ENCODE results near the gene C8B.

The C8B gene

GRCh38 chr1:56986397-56986796 lies 20.6 kb upstream of the C8B start:
- no peak overlapping the region for H2AFZ ChIP-seq (ENCODE audit: low read depth, low read length, severe bottlenecking)
- no peaks in the 10 kb centered on the region for H3K9me3 ChIP-seq (ENCODE audit: insufficient read depth, low read length)
- H4K20me1 ChIP-seq (ENCODE audit: low read depth, low read length) = no peaks in the 10 kb centered on the region
- no peaks in the 10 kb centered on the region for H3K79me2 ChIP-seq (ENCODE audit: insufficient read depth, low read length)
- H3K4me2 ChIP-seq (ENCODE audit: low read depth, low read length, poor library complexity, severe bottlenecking) = no peak overlapping the region
- TF ChIP-seq EZH2phosphoT487 (conservative IDR thresholded peaks at IDR 0.05; ENCODE audit: low read length) = no peak
- no peak for TF ChIP-seq CTCF (IDR thresholded peaks at IDR 0.05; ENCODE audit: insufficient read depth, low read length, poor library complexity, severe bottlenecking)
- H3K9ac ChIP-seq (ENCODE audit: low read length) = no peak overlapping the region
- H3K9me2 ChIP-seq (replicated peaks; ENCODE audit: insufficient read depth, low read length) = no peaks in the 10 kb centered on the region
- no peak overlapping the region for H3K27ac ChIP-seq (ENCODE audit: low read depth, low read length)
- H3K4me3 ChIP-seq (ENCODE audit: insufficient read depth, low read length, poor library complexity, severe bottlenecking) = no peak overlapping the region
- no peaks in the 10 kb centered on the region for H3F3A ChIP-seq (ENCODE audit: insufficient read depth)
- no peaks in the 10 kb centered on the region for H3K36me3 ChIP-seq (ENCODE audit: low read length)
- no peaks in the 10 kb centered on the region for H3K27me3 ChIP-seq (ENCODE audit: low read length)

- TF ChIP-seq CTCF (IDR thresholded peaks at IDR 0.05; ENCODE audit: insufficient read depth, low read length, poor library complexity, severe bottlenecking) = no peak
- TF ChIP-seq EZH2phosphoT487 (conservative IDR thresholded peaks at IDR 0.05; ENCODE audit: low read length) = no peak
- Histone ChIP-seq H3K9me2 (replicated peaks; ENCODE audit: insufficient read depth, low read length) (no peaks in the 10 kb centered on the region), H3K9ac (ENCODE audit: low read length) (no peak overlapping the region), H3K27ac (ENCODE audit: low read depth, low read length) (no peak overlapping the region), H3F3A (ENCODE audit: insufficient read depth) (no peaks in the 10 kb centered on the region), H3K4me3 (ENCODE audit: insufficient read depth, low read length, poor library complexity, severe bottlenecking) (no peak overlapping the region), H3K4me2 (ENCODE audit: low read depth, low read length, poor library complexity, severe bottlenecking) (no peak overlapping the region), H3K9me3 (ENCODE audit: insufficient read depth, low read length) (no peaks in the 10 kb centered on the region), H3K36me3 (ENCODE audit: low read length) (no peaks in the 10 kb centered on the region), H4K20me1 (ENCODE audit: low read depth, low read length) (no peaks in the 10 kb centered on the region), H2AFZ (ENCODE audit: low read depth, low read length, severe bottlenecking) (no peak overlapping the region), H3K79me2 (ENCODE audit: insufficient read depth, low read length) (no peaks in the 10 kb centered on the region), H3K27me3 (ENCODE audit: low read length) (no peaks in the 10 kb centered on the region)
These were observed 20.0 kb upstream of the C8B start for GRCh38 chr1:56985857-56986256.

GRCh38 chr1:56983484-56983883 lies 17.7 kb upstream of the C8B start:
- Histone ChIP-seq H3K9ac (ENCODE audit: low read length) (no peak overlapping the region), H3K27ac (ENCODE audit: low read depth, low read length) (no peak overlapping the region), H2AFZ (ENCODE audit: low read depth, low read length, severe bottlenecking) (no peak overlapping the region), H3K9me3 (ENCODE audit: insufficient read depth, low read length) (no peaks in the 10 kb centered on the region), H3K79me2 (ENCODE audit: insufficient read depth, low read length) (no peaks in the 10 kb centered on the region), H4K20me1 (ENCODE audit: low read depth, low read length) (no peaks in the 10 kb centered on the region), H3K4me3 (ENCODE audit: insufficient read depth, low read length, poor library complexity, severe bottlenecking) (no peak overlapping the region), H3K27me3 (ENCODE audit: low read length) (no peaks in the 10 kb centered on the region), H3K9me2 (replicated peaks; ENCODE audit: insufficient read depth, low read length) (no peaks in the 10 kb centered on the region), H3K4me2 (ENCODE audit: low read depth, low read length, poor library complexity, severe bottlenecking) (no peak overlapping the region), H3K36me3 (ENCODE audit: low read length) (no peaks in the 10 kb centered on the region), H3F3A (ENCODE audit: insufficient read depth) (no peaks in the 10 kb centered on the region)
- TF ChIP-seq EZH2phosphoT487 (conservative IDR thresholded peaks at IDR 0.05; ENCODE audit: low read length) (no peak), CTCF (IDR thresholded peaks at IDR 0.05; ENCODE audit: insufficient read depth, low read length, poor library complexity, severe bottlenecking) (no peak)
